CD4-positive, alpha-beta T cell treated with Interleukin-10 for 1 hour (primary cell): ENCODE measurements around the gene FGD4.
"Not testable (repeated sequence)": the region's sequence is repeated elsewhere in the genome, so short reads cannot be mapped to it uniquely, and the experiment has no call there.

Source experiments
- DNase-seq: peaks from one replicate; pipeline ENCODE4 v3.0.0-alpha.2; 2020

Gene FGD4

DNA sequence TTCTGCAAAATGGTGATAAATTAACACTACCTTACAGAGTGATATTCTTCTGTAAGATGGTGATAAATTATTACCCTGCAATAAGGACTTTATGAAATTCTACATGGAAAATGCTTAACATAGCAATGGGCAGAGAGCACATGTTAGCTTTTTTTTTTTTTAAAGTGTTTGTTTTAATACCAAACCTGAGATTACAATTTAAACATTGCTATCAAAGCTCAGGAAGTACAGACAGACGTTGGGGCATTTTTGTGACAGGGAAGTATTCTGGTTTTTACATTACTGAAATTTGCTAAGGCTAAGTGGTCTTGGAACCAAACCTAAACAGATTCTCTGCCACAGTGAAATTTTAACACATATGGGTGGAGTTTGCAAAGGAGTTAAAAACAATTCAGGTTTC is 133.1 kb downstream of the FGD4 start:
- no peak for DNase-seq

DNA sequence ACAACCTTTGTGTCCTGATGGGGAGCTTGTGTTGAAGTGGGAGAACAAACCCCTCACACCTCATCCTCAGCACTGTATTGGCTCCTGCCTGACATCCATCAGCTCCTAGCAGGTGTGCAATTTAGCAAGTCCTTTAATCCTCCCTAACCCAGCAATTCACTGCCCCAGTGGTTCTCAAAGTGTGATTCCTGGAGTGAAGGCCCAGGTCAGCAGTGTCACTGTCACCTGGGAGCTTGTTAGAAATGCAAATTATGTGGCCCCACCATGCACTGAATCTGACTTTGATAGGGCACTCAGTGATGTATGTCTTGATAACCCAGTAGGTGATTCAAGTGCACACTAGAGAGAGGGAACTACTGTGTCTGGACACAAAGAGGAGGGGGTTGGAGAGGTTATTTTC is 133.6 kb downstream of the FGD4 start:
- no peak for DNase-seq

DNA sequence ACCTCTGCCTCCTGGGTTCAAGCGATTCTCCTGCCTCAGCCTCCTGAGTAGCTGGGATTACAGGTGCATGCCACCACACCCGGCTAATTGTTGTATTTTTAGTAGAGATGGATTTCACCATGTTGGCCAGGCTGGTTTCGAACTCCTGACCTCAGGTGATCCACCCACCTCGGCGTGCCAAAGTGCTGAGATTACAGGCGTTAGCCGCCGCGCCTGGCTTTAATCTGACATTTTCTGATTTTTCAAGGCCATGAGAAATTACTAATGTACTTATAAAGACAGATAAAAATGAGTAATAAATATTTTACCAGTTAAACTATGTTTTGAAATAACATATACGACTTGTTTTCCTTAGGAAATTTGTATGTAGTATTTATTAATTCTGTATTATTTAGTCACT is 134.1 kb downstream of the FGD4 start:
- DNase-seq: not testable (repeated sequence)

DNA sequence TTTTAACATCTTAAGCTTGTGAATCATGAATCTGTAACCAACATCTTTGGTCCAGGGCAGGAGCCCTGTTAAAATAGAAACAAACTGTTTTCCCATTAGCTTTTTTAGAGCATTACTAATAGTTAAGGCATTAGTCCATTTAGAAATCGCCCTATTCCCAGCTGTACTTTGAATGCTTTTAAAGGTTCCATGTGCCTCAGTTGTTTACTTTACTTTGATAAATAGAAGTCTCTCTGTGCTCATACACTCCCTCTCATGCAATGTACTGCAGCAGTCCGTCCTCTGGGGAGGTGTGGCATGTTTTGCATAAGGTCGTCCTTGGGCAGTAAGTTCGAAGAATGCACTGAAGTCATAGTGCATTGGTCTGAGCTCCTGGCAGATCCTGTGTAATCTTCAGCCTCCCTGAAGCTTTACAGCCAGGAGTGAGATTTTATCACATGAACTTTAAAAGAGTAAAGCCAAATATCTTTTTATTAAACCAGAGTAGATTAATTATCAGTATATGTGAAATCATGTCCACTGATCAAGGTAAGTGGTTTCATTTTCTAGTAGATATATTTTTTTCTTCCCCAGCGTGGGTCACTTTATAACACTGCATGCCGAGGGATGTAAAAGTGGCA is 134.7 kb downstream of the FGD4 start:
- no peak for DNase-seq

DNA sequence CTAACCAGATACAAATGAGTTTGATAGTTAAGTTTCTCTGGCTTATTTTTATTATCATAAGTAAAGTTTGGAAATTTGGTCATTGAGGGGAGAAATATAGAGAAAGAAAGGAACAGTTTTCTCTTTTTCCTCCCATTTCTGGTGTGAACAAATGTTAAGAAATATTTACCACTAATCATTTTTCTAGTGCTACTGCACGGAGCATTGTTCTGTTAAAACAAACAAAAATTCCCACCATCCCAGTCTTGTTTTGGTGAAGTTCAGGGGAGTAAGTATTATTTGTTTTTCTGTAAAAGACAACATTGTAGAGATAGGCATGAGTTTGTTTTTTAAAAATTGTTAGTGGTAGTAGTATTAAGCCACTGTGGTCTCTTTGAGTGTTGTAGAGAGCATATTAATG is 135.3 kb downstream of the FGD4 start:
- DNase-seq: no peak

DNA sequence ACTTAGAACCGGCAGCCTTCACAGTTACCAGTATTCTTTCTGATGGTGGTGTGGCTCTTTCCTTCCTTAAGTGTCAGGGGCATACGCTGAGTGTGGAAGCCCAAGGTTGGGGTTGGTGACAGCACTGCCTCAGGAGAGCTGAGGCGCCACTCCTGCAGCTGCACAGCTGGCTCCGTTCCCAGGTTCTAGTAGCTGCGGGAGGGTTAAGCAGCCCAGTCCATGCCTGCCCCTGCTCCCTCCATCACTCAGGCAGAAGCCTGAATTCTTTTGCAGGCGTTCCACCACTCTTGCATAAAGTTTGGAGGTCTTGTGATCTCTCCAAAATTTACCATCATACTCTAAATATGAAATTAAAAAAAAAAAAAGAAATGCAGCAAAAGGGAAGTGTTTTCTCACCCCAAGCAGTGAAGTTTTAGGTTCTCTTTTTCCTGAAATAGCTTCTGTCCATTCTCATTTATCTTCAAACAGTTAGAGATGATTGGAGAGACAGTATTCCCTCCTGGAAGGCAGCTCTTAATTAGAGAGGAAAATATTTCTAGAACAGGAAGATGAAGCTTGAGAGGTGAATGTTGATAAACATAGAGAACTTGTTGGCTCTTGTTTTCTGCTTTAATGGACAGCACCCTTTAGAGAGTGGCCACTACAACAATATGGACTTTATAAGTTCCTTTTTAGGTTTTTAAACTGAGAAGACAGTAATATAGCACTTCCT is 136.1 kb downstream of the FGD4 start:
- DNase-seq: no peak

DNA sequence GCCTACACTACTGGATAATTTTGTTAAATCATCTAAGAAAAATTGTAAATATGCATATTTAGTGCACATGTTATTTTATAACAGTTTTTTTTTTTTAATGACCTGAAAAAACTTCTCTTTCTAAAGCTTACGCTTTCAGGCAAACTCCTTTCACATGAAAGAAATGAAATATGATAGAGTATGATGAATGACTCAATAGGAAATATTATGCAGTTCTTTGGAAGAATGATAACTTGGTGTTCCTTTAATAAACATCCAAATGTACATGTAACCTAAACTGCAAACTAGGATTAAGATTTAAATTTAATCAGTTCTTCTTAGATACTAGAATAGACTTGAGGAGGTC is 136.6 kb downstream of the FGD4 start:
- DNase-seq: no peak

DNA sequence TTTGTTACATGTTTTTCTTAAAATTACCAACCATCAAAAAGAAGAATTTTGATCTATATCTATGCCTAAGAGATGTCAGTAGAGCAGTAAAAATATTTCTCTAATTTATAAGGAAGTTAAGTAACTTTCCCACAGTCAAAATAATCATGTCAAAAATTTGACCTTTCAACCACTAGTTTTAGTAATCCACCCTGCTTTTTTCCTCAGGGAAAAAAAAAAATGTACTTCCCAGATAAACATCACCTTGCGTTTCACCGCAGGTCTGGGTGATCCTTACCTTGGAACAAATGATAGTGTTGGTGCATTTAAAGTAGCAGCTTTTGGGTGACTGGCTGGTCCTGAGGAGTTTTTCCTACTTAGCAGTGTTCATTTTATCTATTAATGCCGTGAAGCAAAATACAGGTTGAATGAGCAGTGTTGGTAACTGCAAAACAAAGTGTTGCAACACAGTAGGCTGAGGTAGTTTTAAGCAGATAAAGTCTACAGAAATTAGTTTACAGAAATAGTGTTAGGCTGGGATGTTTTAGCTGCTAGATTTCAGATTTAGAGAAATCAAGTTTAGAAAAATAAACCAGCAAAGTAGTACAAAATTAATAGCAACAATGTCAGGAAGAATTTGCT is 142.5 kb downstream of the FGD4 start:
- no peak for DNase-seq

DNA sequence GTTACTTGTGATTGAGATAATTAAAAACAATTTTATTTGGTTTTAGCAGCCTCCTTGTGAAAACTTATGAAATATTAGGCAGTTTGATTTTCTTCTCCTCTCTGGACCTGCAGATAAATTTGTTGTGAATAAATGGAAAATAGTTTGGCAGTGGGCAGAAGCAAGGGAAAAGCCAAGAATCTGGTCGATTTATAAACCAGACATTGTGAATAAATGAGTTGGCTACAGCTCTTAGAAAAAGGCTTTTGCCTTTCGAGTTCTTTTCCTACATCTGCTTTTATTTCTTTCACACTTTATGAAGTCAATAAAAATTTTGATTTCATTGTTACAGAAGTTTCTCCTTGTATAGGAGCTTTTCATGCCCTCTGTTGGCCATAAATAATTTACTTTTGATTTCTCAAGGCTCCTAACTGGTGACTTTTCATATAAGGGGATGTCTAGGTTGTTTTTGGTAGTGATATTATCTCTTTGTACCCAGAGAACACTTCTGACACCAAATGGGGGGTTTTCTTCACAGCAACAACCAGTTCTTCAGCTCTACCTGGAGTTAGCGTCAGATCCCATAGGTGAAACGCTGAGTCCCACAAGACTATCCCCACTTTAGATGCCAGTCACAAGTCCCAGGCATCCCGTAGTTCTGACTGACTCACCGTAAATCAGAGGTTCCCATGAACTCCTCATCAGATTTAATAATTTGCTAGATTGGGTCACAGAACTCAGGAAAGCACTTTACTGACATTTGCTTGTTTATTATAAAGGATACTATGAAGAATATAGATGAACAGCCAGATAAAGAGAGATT is 143.3 kb downstream of the FGD4 start:
- DNase-seq: no peak

DNA sequence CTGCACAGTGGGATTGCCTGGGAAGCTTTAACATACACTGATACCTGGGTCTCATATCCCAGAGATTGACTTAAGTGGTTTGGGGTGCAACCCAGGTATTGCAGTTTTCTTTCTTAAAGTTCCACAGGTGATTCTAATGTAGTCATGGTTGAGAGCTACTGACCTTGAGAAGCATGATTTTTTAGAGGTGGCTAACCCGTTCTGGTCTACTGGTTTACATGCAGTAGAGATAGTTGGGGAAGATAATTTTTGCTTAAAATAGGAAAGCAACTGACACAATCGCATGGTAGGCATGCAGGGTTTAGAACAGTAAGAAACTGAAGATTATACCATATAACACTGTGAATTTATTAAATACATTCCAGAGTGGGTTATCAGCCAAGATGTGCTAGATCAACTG is 145.5 kb downstream of the FGD4 start:
- DNase-seq: no peak

DNA sequence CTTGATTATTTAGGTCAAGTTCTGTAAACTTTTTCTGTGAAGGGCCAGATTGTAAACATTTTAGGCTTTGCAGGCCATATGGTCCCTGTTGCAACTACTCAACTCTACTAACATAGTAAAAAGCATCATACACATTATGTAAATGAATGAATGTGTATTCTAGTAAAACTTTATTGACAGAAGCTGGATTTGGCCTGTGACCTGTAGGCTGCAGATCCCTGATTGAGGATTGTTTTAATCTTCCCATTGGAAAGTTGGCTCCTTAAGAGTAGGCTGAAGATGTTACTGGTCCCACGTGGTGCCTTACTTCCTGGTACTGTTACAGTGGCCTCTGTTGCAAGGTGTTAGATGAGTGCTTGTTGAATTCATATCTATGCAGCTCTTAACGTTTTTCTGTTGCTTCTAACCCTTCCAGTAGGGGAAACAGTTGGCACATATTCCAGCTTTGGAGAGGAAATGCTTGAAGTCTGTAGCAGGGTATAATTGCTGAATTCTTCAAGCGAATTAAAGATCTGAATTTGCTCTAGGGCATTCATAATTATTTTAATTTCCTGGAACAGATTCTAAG is 146.1 kb downstream of the FGD4 start:
- no peak for DNase-seq

DNA sequence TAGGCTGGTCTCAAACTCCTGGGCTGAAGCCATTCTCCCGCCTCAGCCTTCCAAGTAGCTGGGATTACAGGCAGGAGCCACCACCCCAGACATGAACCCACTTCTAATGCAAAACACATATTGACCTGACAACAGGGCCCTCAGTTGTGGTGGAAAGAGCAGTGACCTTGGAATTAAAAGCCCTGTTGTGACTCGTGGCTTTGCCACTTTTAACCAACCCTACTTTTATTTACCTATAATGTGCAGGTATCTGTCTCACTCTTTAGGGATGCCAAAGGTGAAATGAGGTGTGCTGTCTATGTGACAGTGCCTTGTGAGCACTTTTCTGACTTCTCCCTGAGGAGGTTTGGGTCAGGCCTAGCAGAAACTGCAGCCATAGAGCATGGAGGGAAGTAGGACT is 146.9 kb downstream of the FGD4 start:
- DNase-seq: no peak

DNA sequence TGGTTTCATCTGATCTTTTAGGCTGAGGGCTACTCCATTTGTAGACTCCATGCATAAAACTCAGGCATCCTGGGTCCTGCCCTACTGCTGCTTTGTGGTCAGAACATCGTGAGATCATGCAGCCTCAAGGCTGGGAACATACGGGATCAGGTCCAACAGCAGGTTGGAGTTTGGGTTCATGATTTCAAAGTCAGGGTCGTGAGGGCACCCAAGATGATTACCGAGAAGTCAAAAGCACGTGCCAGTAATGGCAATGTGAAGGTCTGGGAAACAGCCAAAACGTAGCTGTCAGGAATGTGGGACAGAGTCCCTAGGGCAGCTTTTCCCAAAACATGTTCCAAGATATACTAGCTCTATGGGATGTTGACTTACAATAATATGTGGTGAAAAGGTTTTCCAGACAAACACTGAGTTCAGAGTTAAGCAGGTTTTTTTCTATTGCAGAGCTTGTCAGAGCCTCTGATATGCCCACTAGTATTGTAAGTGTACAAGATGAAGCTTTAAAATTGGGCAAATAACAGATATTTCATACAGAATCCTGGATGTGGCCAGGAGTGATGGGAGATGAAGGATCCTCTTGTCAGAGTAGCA is 149.4 kb downstream of the FGD4 start:
- DNase-seq: no peak

DNA sequence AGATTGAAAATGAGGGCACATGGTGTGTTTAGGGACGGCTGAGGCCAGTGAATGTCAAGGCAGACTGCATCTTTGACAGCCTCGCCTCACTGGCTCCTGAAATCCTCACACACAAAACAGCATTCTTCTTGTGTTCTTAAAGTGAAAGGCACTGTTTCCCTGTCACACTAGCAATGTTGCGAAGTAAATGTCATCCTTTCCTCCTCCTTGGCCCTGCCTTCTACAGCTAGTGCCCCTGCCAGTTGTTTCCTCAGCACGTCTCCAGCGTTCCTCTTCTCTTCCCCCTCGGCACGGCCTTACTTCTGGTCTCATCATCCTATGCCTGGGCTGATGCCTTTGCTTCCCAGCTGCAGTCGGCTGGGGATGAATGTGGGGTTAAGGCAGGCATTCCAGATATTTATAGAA is 150.3 kb downstream of the FGD4 start:
- DNase-seq: no peak

DNA sequence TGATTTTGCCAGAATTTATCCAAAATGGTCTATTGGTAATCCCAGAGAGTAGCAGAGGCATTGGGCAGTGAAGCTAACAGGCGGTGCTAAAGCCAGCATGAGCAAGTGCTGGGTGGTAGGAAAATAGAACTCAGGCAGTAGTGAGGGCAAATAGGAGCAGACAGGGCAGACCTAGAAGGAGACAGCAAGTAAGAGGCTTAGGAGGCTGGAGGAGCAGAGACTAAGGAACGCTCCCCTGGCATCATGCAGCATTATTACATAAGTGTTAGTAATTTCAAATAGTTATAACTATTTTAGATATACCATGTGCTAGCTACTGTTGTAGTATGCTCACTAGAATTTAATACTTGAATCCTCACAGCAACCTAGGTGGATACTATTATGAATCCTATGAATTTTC is 151.7 kb downstream of the FGD4 start:
- DNase-seq: no peak

DNA sequence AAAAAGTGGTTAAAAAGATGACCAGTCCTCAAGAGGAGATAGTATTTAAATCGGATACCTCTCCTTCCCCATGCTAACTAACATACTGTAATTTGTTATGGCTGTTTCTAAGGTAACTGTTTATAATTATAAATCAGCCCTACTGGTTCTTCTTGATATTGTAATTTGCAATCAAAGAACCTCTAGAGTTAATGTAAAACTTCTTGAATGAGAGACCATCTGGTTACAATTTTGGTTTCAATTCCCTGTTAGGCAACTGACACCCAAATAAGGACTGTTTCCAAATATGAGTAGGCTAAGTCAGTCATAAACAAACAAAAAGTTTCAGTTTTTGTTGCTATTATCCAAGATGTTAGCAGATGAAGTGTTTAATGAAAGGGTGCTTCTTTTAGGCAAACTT is 159.5 kb downstream of the FGD4 start:
- DNase-seq: no peak

DNA sequence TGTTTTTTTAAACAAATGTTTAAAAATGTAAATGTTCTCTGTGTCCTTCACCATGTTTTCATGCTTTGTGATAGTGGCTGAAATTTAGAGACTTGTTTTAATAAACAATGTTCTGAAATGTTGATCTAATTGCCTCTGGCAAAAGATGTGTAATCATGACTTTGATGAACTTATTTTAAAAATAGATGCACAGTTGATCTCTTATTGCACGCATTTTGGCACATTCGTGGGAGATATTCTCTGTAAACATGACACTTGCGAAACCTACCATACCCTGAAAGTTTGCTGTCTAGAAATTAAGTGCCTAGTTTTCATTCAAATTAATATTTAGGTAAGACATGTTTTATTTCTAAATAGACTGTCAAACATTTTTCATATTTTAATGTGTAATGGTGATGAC is 160.1 kb downstream of the FGD4 start:
- no peak for DNase-seq

DNA sequence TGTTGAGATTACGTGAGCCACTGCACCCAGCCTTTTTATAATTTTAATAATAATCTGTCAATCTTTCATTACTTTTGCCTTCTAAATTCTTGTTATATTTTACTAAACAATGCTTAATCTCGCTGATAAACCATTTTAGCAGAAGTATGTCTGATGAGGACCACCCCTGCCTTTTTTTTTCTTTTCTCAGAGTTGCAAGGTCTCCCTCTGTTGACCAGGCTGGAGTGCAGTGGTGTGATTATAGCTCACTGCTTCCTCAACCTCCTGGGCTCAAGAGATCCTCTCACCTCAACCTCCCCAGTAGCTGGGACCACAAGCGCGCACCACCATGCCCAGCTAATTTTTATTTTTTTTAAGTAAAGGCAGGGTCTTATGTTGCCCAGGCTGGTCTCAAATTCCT is 161.2 kb downstream of the FGD4 start:
- DNase-seq: no peak

DNA sequence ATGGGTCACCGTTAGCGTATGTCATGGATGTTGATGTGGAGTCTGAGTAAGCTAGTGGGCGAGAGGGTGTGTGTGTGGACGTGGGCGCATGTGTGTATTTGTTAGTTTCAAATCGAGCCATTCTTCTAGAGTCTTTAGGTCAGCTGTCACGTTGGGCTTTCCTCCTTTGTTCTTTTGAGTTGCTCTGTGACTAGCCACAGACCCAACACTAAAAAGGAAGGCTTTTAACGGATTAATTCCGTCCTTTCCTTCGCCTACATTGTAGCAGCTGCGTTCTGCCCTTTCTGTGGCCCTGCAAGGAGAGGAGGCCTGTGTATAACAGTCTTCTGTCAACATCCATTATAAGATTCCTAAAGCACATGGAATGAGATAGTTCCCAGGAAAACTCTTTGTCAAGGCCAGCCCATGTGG is 162.6 kb downstream of the FGD4 start:
- DNase-seq: no peak

DNA sequence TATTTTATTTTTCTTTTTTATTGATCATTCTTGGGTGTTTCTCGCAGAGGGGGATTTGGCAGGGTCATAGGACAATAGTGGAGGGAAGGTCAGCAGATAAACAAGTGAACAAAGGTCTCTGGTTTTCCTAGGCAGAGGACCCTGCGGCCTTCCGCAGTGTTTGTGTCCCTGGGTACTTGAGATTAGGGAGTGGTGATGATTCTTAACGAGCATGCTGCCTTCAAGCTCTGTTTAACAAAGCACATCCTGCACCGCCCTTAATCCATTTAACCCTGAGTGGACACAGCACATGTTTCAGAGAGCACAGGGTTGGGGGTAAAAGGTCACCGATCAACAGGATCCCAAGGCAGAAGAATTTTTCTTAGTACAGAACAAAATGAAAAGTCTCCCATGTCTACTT is 163.1 kb downstream of the FGD4 start:
- not testable (repeated sequence) for DNase-seq

DNA sequence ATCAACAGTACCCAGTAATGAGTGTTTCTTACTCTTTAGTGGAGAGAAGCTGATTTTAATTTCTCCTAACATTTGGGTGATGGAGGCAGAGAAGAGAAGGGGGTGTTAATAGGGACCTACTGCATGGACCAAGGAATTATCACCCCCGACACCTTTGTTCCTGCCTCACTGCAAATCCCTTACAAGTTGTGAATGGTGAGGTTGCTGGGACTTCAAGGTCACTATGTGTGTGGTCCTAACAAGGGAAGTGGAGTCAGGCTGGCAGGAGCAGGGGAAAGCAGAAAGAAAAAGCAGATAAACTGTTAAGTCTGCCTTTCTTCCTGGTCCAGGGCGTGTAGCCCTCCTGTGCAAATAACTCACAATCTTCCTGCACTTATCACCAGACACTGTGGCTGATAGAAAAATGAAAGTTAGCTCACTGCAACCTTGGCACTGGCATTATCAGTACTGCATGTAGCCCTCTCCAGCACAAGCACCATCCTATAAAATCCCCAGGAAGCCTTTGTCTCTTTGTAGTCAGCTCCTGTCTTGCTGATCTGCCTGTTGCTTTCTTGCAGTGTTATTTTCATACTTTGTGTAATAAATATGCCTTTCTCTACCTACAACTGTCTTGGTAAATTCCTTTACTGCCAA is 167.4 kb downstream of the FGD4 start:
- DNase-seq: no peak

DNA sequence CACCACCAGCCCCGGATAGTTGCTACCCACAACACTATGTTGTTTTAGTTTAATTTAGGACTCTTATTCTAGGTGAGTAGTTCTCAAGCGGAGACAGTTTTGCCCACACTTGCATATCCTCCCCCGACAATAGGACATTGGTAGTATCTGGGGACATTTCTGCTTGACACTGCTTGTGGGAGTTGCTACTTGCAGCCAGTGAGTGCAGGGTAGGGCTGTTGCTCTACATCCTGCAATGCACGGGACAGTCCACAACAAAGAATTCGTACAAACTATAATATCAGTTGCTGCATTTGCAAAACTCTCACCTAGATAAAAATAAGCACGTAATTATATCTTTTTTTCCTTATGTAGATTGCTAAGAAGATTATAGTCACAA is 167.9 kb downstream of the FGD4 start:
- no peak for DNase-seq

DNA sequence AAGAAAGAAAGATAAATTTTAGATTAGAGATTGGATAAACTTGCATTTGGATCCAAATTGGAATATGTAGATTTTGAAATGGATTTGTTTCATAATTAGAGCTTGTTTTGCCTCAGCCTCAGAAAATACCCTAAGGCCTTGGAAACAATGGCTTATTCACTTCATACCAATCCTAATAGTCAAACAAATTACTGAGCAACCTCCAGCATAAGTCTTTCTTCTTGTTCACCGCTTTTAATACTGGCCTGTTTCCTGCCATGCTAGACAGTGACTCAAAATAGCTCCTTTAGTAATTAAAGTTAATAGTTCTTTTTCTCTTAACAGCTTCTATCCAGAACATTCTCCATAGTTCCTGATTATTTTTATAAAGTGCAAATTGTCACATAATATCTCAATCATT is 168.9 kb downstream of the FGD4 start:
- no peak for DNase-seq
